ENCODE data around the gene F2RL2. TPM values are rescaled to one million over a fixed set of nuclear protein-coding genes. Genes with fewer than 3 reads are reported as not detected.
A peak's percentile ranks its signal among the peaks of the same experiment; 100 is the strongest.
"Not testable (repeated sequence)": the region's sequence is repeated elsewhere in the genome, so short reads cannot be mapped to it uniquely, and the experiment has no call there.

F2RL2 gene
- total RNA-seq, 1 donor from 2014 or later: 0.28 TPM

DNA sequence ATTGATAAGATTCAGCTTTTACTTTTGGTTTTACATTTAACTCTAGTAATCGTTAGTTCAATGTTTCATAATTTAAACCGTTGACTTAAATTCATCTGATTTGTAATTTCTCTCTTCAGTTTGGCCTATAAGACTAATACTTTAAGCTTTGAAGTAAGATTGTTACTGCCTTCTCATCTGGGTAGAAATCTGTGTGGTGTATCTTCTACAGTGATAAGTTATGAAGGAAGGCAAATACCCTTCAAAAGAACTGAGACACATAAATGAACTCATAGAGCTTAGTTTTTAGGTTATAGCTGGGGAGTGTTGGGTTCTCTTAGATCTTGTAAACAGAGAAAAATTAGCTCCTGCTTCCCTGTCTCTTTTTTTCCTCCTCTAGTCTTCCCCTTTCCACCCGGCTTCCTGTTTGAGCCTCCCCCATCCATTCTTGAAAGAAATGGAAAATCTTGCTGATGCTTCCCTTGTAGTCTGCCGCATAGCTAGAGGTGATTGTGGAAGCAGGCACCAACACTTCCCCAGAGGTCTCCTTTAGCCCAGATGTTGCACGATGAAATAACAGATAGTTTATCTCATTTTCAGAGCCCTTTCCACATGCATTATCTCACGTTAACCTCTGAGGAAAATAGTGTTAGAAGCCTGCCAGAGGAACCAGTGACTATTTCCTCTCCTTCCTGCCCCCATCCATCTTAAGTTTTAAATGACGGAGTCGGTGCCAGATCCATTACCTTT, 2.0 kb upstream of the F2RL2 start:
- ATAC-seq (peak; percentile 26), DNase-seq (ENCODE audit: low spot score) (no peak)

DNA sequence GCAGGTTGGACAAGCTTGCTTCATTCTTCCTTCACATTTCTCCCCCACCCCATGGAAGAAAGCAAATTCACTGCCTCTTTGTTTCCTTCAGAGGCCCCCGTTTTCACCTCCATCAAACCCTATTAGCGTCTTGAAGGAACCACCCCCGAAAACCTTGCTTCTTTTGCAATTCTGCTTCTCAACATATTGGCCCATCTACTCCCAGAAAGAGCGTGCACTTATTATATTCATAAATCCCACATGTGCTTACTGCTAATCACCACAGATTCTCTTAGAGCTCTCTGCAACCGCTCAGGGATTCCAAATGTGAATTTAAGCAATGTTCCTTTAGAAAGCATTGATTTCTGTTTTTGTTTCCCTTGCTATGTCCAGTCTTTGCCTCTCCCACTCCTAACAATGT, 1.1 kb downstream of the F2RL2 start:
- no peak for ATAC-seq
- no peak for DNase-seq (ENCODE audit: low spot score)

DNA sequence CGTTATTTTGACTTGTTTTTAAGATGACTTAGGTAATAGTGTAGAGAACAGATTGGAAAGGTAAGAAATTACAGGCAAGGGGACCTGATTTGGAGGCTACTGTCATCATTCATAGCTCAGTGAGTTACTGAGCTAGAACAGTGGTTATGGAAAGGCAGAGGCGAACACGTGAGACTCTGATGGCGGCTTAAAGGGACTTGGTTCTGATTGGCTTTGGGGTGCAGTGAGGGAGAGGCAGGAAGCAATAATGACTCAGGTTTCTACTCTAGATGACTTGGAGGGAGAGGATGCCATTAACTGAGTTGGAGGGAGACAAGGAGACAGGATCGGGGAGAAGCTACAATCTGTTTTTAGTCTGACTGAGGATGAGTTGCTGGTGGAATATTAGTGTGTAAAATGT, 3.0 kb downstream of the F2RL2 start:
- no peak for DNase-seq (ENCODE audit: low spot score)
- ATAC-seq: no peak

DNA sequence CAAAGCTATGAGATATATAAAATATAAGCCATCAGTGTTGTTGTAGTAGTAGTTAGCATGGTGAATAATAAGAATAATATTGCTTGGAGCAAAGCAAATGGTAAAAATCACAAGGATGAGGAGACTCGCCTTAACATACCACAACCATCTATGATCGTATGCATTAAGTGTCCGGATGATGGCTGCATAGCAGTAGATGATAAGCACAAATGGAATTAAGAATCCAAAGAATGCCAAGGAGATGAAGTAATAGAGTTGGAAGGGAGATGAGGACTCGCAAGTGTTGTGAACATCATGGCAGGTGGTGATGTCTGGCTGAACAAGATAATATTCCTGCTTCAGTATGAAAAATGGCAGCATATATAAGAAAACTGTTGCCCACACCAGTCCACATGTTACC, 5.5 kb downstream of the F2RL2 start:
- DNase-seq (ENCODE audit: low spot score) (no peak), ATAC-seq (no peak)

DNA sequence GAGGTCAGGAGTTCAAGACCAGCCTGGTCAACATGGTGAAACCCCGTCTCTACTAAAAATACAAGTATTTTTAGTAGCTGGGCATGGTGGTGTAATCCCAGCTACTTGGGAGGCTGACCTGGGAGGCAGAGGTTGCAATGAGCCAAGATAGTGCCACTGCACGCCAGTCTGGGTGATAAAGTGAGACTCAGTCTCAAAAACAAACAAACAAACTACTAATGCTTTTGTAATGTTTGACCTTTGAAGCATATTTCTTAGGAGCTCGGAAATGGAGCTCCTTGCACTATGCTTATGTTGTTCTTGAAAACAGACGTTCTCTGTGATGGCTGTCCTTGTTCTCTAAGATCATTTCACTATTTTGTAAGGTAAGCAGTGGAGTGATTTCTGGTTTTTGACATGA, 6.0 kb downstream of the F2RL2 start:
- no peak for DNase-seq (ENCODE audit: low spot score)
- no peak for ATAC-seq

DNA sequence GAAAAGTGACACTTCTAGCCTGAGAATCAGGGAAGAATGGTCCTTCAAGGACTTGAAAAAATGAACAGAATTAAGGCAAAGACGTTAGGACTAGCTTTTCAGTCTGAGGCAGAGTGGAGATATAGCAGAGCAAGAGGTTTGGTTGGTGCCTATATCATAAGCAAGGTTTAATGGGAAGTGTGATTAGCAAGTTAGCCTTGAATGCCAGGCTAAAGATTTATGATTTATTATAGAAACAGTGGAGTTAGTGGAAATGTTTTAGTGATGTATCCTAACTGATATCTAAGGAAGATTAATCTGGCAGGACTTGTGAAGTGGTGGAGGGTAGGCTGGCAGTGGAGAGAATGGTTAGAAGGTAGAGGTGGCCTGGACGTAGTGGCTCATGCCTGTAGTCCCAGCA, 7.0 kb downstream of the F2RL2 start:
- DNase-seq (ENCODE audit: low spot score): no peak
- ATAC-seq: no peak

DNA sequence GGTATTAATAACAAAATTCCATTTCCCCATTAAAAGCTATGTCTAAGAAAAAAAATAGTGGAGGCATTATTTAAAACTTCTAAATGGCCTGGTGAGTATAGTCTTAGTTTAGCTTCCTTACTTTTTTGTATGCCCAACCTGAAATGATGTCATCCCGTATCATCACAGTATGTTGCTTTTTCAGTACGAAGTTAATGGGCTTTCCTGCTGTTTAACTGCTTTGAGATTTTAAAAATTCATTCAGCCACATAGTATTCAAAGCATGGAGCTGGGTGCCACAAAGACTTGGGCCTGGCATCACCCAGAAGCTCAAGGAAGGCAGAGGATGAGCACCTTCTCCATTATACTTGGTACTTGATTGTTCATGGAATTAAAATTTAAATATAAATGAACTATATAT, 7.4 kb downstream of the F2RL2 start:
- no peak for ATAC-seq

DNA sequence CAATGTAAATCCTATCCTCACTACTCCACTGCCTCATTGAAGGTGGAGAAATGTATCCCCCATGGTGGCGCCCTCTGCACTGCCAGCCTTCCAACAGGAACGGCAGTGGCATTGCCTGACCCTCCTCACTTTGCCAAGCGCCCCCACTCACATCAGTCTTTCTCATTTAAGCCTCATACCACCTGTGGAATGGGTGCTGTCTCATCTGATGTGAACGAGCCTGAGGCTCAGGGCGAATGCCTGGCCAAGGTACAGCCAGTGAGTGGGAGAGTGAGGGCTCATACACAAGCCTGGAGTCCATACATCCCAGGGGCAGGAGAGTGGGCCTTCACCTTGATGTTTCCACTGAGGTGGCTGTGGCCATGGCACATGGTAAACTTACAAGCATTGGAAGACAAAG, 10.3 kb downstream of the F2RL2 start:
- DNase-seq (ENCODE audit: low spot score) (no peak), ATAC-seq (no peak)

More for the DNA sequence above, 7.4 kb downstream of the F2RL2 start:
- no peak for DNase-seq (ENCODE audit: low spot score)

DNA sequence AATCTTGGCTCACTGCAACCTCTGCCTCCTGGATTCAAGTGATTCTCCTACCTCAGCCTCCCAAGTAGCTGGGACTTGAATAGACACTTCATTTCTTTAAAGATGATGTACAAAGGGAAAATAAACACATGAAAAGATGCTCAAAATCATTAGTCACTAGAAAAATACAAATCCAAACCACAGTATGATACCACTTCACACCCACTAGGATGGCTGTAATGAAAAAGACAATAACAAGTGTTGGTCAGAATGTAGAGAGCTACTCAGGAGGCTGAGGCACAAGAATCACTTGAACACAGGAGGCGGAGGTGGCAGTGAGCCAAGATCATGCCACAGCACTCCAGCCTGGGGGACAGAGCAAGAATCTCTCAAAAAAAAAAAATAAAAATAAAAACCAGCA, 13.0 kb downstream of the F2RL2 start:
- ATAC-seq (no peak), DNase-seq (ENCODE audit: low spot score) (no peak)

DNA sequence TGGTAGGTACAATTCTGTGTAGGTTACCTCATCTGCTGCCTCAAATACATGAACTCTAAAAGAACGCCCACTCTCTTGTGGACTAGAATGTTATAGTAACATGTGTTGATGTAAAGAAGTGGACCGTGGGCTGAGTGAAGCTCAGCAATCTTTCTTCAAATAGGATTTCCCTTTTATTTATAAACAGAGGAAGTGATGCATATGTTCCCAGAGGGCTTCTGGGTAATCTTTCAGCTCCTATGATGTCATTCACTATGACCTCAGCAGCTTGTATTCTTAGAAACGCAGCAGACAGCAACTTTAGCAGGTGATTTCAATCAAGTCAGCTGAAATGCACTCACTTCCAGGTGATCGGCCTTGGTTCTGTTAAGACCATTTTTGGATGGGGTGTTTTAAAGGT, 14.4 kb downstream of the F2RL2 start:
- DNase-seq (ENCODE audit: low spot score) (no peak), ATAC-seq (no peak)

DNA sequence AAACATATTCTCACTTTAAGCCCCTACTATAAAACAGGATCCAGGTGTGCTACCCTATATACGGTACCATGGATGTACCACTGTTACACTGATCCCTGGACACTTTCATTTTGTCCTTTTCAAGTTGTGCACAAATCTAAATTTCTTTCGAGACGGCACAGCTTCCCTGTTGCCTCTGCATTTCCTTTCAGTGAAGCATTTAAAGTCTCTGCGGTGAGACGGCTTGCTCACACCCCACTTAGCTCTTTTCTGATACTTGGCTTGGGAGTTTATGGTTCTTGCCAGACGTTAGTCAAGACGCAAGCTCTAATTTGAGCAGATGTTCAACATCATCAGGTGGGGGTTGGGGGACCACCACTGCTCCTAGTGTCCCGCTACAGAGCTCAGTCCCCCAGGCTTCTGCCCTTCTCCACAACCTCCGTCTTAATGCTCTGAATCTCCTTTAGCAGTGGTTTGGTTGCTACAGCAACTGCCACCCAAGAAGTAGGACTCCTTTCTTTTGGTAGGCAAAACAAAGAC, 15.8 kb downstream of the F2RL2 start:
- DNase-seq (ENCODE audit: low spot score): no peak
- no peak for ATAC-seq

DNA sequence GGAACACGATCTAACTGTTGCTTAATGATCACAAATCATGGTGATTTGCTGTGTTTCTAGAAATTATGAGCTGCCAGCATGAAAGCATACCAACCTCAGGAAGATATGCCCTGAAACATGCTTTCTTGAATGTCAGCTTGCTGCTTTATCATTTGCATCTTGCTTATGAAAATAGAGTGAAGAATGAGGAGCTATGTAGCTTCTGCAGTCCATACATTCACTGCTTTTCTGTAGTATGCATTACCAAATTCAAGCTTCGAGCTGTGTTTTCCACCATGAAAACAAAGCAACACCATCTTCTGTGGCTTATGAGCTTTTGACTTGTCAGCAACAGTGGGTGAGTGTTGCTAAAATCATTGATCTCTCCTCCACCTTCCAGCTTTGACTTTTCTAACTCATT, 16.5 kb downstream of the F2RL2 start:
- no peak for ATAC-seq
- DNase-seq (ENCODE audit: low spot score): no peak

DNA sequence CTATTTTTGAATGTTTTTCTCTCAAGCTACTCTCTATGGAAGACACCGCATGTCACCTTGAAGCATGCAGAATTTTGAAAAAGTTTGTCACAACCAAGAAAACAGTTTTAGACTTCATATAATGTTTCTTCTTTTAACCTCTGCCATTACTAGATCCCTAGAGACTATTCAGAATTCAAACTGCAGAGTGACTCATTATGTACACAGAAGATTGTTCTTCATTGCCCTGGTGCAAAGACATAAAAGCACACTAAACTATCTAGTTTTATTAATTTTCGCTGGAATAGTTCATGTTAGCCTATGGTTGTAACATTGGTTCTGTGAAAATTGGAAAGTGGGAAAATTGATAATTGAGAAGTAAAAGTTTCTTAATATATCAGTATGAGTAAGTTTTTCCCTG, 18.4 kb downstream of the F2RL2 start:
- no peak for ATAC-seq
- no peak for DNase-seq (ENCODE audit: low spot score)

DNA sequence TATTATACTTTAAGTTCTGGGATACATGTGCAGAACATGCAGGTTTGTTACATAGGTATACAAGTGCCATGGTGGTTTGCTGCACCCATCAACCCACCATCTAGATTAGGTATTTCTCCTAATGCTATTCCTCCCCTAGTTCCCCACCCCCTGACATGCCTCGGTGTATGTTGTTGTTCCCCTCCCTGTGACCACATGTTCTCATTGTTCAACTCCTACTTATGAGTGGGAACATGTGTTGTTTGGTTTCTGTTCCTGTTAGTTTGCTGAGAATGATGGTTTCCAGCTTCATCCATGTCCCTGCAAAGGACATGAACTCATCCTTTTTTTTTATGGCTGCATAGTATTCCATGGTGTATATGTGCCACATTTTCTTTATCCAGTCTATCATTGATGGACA, 19.2 kb downstream of the F2RL2 start:
- not testable (repeated sequence) for DNase-seq (ENCODE audit: low spot score); ATAC-seq

DNA sequence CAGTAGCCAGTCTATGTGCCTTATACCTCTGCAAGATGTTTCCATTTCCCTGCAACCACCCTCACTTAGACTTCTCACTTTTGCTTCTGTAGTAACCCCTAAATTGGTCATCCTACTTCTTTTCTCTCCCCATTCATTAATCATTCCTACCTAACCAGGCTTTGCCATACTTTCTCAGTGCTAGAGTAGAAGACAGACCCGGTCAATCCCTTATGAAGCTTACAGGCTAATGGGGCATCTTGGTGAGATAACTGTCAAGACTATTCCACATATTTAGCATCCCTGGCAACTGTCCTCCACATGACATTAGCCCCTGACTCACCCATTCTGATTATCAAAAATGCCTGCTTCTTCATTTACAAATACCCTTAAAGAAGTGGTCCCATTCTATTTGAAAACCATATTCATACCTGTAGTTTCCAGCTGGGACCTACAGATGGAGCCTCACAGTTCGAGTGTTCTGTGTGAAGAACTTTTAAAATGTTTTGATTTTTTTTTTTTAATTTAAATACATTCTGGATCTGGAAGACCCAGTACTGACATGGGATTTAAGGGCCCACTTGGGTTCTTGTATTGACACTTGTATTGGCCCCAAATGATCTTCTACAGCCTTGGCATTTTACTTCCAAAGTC, 21.0 kb downstream of the F2RL2 start:
- ATAC-seq (no peak), DNase-seq (ENCODE audit: low spot score) (no peak)

DNA sequence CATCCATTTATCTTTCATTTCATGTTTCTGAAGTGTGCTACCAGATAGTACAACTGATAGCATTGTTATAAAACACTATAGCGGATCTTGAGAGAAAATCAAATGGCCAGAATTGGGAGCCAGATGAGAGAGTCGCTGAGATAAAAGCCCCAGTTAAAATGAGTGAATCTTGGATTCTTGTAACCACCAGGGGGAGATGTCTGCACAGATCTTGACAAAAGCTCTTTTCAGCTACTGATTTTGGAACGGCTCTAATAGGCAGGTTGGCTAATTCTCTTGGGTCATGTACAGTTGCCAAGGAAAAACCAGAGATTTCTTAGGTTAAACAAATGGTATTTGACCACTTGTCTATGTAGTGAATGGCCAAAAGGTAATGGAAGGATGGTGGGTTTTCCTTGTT, 21.7 kb downstream of the F2RL2 start:
- ATAC-seq: peak; percentile 94

DNA sequence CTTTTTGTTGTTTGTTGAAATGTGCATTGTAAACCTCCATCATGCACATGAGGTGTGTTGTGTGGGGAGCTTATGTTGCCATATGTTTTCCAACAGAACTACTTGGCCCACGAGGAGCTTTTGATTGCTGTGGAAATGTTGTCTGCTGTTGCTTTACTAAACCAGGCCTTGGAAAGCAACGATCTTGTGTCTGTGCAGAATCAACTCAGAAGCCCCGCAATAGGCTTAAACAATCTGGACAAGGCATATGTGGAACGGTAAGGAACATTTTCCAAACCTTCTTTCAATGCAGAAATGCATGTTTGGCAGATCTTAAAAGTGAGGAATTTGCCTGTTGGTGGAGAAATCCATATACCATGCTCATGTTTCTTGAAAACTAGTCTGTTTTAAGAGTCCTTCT, 22.5 kb downstream of the F2RL2 start:
- DNase-seq (ENCODE audit: low spot score) (no peak), ATAC-seq (no peak)

More for the DNA sequence above, 21.7 kb downstream of the F2RL2 start:
- no peak for DNase-seq (ENCODE audit: low spot score)

DNA sequence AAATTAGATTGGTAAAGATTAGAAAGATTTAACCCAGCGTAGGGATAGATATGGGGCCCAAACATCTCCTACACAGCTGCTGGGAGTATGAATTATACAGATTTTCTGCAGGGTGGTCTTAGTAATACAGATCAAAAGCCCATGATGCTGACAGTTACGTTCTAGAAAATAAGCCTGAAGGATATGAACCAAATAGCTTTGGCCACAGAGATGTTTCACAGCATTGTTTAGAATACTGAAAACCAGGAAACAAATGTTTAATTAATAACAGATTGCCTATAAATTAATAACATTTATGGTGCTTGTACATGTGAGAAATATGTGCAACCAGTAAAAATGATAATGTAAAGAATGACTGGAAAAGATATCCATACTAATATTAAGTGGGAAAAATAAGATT, 24.7 kb downstream of the F2RL2 start:
- no peak for ATAC-seq

DNA sequence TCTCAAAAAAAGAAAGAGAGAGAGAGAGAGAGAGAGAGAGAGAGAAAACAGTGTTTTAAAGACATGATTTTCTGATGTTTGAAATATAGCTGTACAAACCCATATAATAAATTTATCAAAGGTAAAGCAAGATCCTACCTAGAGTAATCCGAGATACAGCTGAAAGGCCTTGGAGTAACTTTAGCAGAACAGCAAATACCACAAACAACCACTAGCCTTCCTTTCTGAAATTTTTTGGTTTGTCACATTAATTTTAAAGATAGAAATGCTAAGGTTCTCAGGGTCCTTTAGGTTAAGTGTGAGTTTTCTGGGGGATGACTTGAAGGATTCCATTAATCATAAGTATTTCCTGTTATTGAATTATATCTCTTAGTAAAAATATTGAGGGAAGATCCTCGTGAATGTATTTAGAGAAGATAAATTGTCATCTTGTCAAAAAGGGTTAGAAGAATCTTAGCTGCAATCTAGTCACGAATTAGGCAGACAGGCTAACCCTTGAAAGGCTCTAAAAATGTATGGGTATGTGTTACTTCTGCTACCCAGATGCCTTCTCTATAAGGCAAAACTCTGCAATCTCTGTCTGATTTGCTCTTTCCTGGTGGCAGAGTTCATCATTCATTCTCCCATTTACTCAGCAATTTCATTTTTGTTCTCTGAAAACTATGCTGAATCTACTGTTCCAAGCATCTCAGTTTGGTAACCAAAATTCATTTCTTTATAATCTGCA, 27.3 kb downstream of the F2RL2 start:
- ATAC-seq (no peak), DNase-seq (ENCODE audit: low spot score) (no peak)

More for the DNA sequence above, 24.7 kb downstream of the F2RL2 start:
- DNase-seq (ENCODE audit: low spot score): no peak

DNA sequence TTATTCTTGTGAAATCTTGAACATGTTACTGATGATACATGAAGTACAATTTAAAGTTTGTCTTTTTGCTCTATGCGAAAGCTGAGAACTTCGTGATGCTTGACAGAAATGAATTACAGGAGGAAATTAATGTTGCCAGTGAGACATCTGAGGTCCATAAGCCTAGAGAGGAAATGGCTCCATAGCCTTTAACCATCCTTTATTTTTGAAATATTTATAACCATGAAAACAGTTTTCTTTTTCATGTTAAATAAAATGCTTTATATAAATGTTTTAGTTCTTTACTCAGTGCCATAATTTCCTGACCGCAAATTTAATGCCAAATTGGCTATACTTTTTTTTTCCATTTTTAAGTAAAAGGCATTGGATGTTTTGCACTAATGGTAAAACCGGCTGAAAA, 29.1 kb downstream of the F2RL2 start:
- no peak for DNase-seq (ENCODE audit: low spot score)
- ATAC-seq: no peak

DNA sequence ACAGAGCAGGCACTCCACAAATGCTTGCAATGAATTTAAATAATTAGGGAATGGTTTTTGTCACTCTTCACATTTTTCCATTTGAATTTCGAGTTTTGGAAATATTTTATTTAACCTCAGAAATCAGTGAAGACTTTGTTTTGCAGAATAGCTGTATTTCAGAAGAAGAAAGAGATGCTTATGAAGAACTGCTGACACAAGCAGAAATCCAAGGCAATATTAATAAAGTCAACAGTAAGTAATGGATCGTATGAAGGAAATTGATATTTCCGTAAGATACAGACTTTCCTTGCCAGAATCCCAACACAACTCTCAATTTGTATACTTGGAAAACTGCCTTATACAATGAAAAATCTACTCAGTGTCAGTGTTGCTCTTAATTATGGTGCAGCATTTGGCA, 30.5 kb downstream of the F2RL2 start:
- ATAC-seq (no peak), DNase-seq (ENCODE audit: low spot score) (no peak)

DNA sequence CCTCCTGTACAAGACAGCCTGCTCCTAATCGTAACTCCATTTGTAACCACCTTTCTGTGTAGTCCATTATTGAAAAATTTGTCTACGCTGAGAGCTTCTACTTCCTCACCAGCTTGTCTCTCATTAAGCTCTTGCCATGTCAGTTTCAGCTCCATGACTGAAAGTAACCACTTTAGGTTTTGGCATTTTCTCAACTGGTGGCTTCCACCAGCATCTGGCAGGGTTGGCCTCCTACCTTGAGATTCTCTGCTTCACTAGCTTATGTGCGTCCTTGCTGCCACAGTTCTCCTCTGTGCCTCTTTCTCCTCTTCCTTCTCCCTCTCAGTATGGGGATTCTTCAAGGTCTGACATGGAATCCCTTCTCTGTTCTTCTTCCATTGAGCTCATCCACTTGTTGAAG, 31.8 kb downstream of the F2RL2 start:
- DNase-seq (ENCODE audit: low spot score) (no peak), ATAC-seq (no peak)

All from left lobe of liver (tissue), 2 donors.